NCI-H1930 (cell line): ENCODE results near the gene SRRD.
"Not testable (repeated sequence)": the region's sequence is repeated elsewhere in the genome, so short reads cannot be mapped to it uniquely, and the experiment has no call there.

Source experiments
- DNase-seq, 2 experiments: peaks; one replicate each; lab custom pipeline; 2025; lab: John Stamatoyannopoulos, UW

The SRRD gene

GRCh38 chr22:26522012-26522411 lies 38.3 kb downstream of the SRRD start:
- DNase-seq, result no peak

DNA sequence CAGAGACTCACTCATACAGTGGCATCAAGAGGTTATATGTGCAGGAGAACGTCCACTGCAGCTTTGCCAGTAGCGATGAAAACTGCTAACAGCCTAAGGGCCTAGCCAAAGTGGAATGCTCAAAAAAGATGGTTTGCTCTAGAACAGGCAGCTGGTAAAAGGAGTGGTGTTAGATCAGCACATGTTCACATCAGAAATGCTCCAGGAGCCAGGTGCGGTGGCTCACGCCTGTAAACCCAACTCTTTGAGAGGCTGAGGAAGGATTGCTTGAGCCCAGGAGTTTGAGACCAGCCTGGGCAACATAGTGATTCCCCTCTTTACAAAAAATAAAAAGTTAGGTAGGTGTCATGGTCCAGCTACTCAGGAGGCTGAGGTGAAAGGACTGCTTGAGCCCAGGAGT lies 38.9 kb downstream of the SRRD start:
- DNase-seq, result no peak

GRCh38 chr22:26524870-26525269 lies 41.2 kb downstream of the SRRD start:
- DNase-seq, result no peak

GRCh38 chr22:26525946-26526564 lies 42.4 kb downstream of the SRRD start:
- no peak for DNase-seq

DNA sequence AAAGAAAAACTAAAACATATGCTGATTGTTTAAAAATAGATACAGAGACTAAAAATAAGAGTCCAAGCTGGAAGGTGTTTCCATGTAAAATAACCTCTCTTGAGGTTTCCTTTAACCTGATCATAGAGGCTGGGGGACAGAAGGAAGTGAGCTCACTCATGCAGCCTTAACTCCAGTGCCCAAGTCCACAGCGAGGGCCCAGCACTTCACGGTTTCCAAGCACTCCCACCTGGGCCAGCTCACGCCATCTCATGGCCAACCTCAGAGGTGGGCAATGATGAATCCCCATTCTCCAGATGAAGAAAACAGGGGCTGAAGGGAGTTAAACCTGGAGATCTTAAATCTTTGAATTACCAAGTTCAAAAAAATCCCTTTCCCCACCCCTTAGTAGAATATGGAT lies 43.5 kb downstream of the SRRD start:
- DNase-seq, result no peak

GRCh38 chr22:26527574-26528465 lies 44.1 kb downstream of the SRRD start:
- no peak for DNase-seq

DNA sequence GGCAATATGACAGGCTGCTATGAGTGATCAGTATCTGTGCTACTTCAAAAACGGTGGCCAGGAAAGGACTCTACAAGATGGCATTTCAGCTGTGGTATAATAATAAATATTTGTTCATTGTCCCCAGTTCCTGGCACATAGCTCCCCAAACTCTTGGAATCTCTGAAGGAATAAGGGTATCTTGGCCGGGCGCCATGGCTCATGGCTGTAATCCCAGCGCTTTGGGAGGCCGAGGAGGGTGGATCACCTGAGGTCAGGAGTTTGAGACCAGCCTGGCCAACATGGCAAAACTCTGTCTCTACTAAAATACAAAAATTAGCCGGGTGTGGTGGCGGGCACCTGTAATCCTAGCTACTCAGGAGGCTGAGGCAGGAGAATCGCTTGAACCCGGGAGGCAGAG lies 44.8 kb downstream of the SRRD start:
- DNase-seq, result not testable (repeated sequence)

GRCh38 chr22:26529345-26529744 lies 45.7 kb downstream of the SRRD start:
- DNase-seq, result no peak

GRCh38 chr22:26534171-26534855 lies 50.6 kb downstream of the SRRD start:
- no peak for DNase-seq

DNA sequence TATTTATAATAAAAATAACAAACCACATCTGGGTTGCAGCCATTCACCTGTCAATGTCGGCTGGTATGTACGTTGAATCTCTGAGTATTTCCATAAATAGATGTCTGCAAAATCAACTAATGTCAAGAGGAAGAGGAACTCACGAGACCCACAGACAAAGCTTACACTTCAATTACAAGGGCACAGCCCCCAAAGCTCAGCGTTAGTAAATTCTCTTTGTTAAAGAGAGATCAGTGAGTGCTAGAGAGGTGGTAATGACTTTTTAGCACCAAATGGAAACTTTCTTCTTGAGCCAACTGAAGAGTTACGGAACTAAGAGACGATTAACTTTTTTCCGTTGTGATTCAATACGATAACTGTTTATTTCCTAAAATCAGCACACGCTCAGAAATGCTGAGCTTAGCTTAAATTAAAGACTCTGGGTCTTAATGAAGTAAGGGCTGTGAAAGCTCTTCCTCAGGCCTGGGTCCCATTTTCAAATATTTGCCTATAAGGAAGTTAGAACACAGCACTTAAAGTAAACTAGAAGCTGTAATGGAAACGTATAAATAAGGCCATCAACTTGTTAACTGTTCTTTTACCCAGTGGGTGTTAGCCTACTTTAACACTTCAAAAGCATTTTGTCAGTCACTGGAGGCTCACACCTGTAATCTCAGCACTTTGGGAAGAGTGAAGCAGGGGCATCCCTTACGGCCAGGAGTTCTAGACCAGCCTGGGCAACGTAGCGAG lies 51.4 kb downstream of the SRRD start:
- DNase-seq, result no peak

GRCh38 chr22:26535603-26535908 lies 51.9 kb downstream of the SRRD start:
- no peak for DNase-seq

GRCh38 chr22:26536056-26536761 lies 52.5 kb downstream of the SRRD start:
- no peak for DNase-seq

- DNase-seq, result no peak
These were observed 53.1 kb downstream of the SRRD start for GRCh38 chr22:26536762-26537134.

DNA sequence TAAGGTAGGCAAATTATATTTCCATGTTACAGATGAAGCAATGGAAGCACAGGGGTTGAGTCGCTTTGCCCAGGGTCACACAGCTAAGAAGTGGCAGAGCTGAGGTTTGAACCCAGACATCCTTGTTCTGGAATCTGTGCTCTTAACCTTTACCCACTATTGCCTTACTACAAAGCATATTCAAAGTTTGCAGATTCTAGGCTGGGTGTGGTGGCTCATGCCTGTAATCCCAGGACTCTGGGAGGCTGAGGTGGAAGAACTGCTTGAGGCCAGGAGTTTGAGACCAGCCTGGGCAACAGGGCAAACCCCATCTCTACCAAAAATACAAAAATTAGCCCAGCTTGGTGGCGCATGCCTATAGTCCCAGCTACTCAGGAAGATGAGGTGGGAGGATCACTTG lies 56.4 kb downstream of the SRRD start:
- DNase-seq, result no peak

DNA sequence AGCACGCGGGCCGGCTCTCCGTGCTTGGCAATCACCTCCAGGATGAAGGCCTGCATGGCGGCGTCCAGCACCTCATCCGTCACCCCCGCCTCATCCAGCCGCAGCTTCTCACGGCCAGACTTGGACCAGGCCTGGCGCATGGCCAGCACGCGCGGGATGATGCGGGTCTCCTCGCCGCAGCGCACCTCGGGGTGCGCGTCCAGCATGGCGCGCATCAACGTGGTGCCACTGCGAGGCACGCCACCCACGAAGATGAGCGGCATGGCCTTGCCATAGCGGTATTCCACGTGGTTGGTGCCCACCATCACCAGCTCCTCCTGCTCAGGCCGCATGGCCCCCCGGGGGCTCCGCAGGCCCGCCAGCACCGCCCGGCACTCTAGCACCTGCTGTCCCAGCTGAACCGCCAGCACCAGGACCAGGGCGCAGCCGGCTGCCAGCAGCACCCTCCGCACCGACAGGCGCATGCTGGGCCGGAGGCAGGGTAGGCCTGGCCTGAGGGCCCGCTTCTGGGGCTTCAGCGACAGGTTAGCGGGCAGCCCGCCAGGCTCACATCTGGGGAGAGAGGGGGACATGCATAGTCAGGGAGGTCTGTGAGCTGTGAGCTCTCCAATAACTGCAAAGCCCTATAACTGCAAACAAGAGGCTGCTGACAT lies 57.6 kb downstream of the SRRD start:
- DNase-seq, result no peak

DNA sequence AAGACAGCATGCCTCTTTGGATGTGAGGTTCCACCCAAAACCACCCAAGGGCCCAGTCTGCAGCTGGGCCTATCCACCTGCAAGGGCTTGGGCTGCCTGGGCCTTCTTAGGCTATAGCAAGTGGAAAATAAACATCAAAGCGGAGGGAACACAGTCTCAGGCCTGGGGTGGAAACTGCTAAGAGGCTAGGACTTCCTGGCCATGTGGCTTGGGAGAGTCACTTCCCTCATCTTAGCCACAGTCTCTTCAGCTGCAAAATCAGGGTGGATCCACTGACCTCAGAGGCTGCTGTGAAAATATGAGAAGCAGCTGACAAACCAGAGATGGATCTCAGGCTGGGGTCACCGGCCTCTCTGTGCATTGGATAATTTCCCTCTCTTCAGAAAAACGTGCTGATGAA lies 59.2 kb downstream of the SRRD start:
- no peak for DNase-seq
